Effector CD8-positive, alpha-beta T cell (primary cell): Measurements from ENCODE around the gene ADCY4.

ENCODE experiments used
- DNase-seq: peaks from one replicate; lab custom pipeline; 2025; lab: John Stamatoyannopoulos, UW

The ADCY4 gene

DNA sequence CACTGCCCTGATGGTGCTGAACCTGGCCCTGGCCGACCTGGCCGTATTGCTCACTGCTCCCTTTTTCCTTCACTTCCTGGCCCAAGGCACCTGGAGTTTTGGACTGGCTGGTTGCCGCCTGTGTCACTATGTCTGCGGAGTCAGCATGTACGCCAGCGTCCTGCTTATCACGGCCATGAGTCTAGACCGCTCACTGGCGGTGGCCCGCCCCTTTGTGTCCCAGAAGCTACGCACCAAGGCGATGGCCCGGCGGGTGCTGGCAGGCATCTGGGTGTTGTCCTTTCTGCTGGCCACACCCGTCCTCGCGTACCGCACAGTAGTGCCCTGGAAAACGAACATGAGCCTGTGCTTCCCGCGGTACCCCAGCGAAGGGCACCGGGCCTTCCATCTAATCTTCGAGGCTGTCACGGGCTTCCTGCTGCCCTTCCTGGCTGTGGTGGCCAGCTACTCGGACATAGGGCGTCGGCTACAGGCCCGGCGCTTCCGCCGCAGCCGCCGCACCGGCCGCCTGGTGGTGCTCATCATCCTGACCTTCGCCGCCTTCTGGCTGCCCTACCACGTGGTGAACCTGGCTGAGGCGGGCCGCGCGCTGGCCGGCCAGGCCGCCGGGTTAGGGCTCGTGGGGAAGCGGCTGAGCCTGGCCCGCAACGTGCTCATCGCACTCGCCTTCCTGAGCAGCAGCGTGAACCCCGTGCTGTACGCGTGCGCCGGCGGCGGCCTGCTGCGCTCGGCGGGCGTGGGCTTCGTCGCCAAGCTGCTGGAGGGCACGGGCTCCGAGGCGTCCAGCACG lies 18.9 kb downstream of the ADCY4 start:
- no peak for DNase-seq

DNA sequence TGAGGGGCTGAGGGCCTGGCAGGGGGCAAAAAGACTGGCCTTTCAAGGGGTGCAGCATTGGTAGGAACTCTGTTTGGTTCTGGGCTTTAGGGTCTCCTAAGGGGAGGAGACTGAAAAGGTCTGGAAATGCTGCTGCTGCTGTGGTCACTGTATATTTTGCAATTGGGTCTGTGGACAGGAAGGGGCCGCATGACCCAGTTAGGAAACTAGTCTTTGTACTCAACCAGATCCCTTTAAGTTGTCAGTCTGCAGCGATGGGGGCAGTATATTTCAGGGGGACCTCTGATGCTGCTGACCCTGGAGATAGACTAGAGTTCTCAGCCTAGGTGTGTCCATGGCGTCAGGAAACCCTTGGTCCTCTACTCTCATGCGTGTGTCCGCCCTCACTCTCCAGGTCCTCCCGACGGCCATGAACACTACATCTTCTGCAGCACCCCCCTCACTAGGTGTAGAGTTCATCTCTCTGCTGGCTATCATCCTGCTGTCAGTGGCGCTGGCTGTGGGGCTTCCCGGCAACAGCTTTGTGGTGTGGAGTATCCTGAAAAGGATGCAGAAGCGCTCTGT lies 19.5 kb downstream of the ADCY4 start:
- DNase-seq = no peak

DNA sequence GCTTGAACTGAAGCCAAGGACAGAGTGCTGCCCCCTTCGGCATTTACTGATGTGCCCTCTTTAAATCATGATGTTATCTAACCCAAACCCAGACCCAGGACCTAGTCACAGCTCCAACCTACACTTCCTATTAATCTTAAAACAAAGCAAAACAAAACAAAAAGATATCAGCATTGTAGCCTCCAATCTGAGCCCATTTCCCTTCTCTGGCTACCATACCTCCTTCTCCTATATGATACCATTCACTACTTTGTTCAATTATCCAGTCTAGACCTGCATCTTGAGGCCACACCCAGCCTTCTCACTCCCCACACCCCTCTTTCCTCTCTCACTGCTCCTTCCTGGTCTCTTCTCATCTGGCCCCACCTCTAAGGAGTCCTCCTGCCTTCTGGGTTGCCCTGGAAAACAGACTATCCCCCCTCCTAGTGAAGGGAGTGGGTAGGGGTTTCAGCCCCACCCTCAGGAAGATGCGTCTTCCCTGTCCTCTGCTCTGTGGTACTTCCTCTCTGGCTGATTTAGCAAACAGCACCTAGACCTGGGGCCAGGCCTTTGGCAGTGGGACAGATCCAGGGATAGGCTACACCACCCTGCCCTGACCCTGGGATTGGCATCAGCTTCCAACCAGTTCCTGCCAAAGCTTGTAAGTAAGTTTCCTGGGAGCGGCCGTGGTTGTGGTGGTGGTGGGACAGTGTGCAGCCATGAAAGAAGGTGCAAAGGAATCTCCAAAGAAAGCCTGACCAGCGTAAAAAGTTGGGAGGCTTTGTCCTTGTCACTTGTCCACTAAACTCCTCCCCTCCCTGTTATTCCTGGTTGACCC lies 20.3 kb downstream of the ADCY4 start:
- no peak for DNase-seq

GRCh38 chr14:24313913-24314312 lies 21.0 kb downstream of the ADCY4 start:
- no peak for DNase-seq

DNA sequence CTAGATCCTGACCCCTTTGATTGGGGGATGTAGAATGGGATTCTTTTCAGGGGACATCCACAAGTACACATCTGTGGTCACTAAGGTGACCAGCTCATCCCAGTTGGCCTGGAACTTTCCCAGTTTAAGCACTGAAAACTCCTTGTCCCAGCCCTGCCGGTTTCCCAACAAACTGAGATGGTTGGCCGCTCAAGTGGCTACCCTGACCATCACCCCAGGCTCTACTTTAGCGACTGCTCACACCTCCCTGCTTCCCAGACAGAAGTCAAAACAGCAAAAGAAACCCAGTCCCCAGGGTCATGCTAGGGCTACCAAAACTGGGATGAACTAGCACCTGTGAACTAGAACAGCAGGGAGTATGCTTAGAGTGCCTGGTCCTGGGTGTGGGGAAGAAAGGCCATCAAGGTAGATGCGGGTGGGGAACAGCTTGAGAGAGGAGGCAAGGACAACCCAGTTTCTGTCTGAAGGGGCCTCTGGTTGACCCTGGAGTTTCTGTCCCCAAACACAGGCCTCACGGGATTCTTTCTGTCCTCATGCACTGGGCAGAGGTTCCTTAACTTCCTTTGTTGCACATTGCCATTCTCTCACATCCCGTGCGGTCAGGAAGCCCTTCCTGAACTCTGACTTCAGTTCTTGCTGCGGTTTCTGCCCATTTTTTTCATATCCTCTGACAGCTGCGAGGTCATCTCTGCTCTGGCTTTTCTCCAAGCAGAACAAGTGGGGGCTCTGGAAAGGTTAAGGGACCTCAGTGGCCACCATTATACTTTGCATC lies 21.9 kb downstream of the ADCY4 start:
- DNase-seq = no peak

DNA sequence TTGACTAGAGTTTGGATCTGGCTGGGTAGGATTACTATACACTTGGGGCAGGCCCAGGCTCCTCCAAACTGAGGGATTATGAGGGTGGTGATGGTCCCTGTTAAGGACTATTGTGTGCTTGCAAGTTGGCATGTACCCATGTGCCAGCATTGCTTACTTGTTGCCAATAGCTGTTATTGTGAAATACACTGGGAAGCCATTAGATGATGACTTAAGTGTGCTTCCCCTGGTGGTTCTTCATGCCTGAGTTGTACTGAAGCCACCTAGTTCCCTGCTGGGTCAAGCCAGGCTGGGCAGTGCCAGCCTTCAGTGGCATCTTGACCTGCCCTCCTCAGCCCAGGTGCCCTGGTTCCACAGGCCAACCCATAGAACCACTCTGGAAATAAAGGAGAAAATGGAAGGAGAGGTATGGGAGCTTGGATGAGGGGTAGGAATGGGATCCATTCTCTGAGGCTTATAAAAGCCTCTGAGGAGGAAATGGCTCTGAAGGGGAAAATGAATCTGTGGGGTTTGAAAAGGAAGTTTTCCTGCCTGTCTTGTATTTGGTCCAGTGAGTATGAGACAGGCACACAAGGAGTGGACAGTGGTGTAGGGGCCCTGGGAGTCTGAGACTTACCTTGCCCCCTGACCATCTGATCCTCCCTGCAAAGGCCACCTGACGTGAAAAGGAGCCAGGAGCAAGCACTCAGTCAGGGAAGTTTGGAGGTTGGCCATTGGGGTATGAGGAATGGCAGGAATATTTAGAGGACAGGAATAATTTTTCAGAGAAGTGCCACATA lies 22.8 kb downstream of the ADCY4 start:
- no peak for DNase-seq

GRCh38 chr14:24310646-24311604 lies 23.9 kb downstream of the ADCY4 start, which contains the start of gene LTB4R:
LTB4R (plus strand) TSS chr14:24311502; CDS start chr14:24315652, 4,150 bp downstream.
- DNase-seq = peak; percentile 37

DNA sequence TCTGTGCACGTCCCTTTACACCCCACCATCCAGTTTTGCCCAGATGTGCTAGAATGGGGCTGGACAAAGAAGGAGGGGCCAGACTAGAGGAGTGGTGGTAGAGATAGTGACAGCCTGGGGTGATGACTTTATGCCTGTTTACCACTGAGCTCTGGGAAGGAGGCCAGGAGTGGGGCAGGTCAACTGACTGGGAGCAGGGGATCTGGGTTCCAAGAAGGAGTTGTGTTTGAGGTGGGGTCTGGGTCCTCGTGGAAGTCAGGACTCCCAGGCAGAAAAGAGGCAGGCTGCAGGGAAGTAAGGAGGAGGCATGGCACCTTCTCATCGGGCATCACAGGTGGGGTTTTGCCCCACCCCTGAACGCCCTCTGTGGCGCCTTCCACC lies 24.6 kb downstream of the ADCY4 start:
- DNase-seq = no peak

DNA sequence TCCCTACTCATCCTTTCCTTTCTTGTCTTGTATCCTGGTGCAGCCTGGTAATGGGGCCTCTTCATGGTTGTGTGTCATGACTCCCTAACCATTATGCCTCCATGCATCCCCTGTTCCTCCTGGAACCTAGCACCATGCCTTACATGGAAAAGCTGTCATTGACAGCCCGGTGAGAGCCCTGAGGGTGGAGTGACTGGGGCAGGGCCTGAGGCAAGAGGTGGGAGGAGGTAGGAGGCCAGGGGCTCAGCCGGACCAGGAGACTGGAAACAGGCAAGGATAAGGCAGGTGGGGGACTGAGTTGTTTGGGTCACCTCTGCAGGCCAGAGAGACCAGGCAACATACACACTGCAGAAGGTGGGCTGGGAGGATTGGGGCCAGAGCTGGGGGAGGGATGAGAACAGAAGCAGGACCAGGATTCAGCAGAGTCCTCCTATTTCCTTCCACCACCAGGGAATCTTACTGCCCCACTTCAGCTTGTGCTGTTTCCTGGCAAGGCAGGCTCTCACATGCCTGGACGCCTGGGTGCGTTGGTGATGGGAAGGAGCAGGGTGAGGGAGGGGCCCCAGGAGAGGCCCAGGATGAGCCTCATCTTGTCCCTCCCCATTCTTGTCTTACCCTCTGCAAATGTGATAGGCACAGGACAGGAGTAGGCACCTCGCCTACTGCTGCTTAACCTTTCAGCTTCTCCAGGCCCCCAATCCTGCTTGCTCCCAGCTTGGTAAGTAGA lies 25.2 kb downstream of the ADCY4 start, which contains the start of gene LTB4R2:
Gene LTB4R2, plus strand, starts transcription at position 603 of the 727 bp plus-strand sequence. CDS start 525 bp downstream, outside the sequence.
- no peak for DNase-seq

DNA sequence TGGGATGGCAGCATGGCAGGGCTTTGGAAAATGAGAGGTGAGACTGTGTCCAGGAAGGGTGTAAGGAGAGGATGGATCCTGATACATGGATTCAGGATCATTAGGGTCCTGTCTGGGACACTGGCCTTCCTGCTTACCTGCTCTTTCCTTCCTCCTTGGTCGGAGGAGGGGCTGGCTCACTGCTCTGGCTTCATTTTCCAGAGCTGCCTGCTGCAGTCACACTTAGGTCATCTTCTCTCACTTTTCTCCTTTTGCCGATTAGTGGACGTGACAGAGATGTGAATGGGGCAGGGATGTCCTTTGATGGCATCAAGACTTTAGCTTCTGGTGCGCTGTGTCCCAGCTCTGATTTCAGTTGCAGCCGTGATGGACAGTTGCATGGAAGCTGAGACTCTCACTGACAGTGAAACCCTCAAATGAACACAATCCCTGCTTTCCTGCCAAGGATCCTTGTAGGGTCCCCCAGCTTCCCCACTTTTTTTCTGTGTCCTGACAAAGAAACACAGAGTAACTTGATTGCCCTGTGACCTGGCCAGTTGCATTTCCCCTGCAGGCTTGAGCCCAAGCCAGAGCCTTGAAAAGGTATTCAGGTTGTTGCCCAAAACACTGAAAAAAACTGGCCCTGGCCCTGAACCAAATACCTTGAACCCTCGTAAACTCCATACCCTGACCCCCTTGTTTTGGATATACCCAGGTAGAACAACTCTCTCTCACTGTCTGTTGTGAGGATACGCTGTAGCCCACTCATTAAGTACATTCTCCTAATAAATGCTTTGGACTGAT lies 26.3 kb downstream of the ADCY4 start:
- DNase-seq = no peak

GRCh38 chr14:24307575-24308341 lies 27.1 kb downstream of the ADCY4 start, which contains the start of gene CIDEB:
CIDEB (minus strand) TSS chr14:24307977; CDS start chr14:24307858, 119 bp downstream.
- peak; percentile 45 for DNase-seq

- DNase-seq = no peak
Observed at GRCh38 chr14:24307156-24307574, 27.7 kb downstream of the ADCY4 start.

DNA sequence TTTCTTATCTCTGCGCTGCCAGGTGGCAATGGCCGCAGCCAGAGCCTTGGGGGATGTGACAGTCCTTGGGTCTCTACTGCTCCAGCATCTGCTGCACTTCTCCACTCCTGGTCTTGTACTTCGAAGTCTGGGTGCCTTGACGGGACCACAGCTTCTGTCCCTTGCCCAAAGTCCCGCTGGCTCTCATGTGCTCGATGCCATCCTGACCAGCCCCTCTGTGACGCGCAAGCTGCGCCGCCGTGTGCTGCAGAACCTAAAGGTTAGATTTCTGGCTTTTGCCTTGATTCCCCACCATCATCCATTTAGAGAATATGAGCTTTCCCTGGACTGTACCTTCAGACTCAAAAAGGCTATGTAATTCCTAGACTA lies 30.9 kb downstream of the ADCY4 start:
- no peak for DNase-seq

DNA sequence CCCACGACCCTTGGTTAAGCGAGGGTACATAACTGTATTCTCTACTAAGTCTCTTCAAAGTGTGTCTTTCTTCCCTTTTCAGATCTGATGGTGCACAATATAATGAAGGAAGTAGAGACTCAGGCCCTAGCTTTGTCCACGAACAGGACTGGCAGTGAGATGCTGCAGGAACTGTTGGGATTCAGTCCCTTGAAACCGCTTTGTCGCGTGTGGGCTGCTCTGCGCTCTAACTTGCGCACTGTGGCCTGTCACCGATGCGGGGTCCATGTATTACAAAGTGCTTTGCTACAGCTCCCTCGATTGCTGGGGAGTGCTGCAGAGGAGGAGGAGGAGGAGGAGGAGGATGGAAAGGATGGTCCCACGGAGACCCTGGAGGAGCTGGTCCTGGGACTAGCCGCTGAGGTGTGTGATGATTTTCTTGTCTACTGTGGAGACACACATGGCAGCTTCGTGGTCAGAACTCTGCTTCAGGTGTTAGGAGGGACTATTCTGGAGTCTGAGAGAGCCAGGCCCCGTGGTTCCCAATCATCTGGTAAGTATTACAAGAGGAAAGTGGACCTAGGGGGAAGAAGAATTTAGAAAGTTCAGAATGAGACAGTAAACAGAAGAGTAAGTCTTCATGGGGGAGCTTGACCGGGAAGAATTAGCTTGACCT lies 34.4 kb downstream of the ADCY4 start:
- no peak for DNase-seq

GRCh38 chr14:24299255-24300191 lies 35.3 kb downstream of the ADCY4 start, which contains the start of the genes DHRS1 and NOP9:
DHRS1 (minus strand) TSS chr14:24299780; CDS start chr14:24299106, 674 bp downstream.
NOP9 (plus strand) TSS chr14:24299850; CDS start chr14:24299955, 105 bp downstream.
- peak; percentile 88 for DNase-seq

DNA sequence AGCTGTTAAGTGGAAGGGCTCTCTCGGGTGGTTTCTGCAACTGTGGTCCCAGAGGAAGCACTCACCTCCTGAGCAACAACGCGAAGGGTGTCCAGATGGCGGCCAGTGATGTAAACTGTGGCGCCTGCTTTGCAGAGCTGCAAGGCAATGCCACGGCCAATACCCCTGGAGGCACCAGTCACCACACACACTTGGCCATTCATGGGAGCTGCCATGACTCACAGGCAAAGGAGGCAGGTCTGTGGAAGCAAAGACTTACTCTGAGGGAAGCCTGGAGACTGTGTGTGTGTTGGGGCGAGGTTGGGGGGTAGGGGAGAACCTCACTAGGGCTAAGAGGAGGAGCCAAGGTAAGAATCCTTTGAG lies 36.0 kb downstream of the ADCY4 start:
- no peak for DNase-seq
